HK-2 (cell line): ENCODE results near the gene NHSL1.

Experiments
- DNase-seq: peaks from one replicate; pipeline ENCODE4 v3.0.0-alpha.2; 2018; ENCODE audit not compliant: unreplicated experiment

Gene NHSL1

DNA sequence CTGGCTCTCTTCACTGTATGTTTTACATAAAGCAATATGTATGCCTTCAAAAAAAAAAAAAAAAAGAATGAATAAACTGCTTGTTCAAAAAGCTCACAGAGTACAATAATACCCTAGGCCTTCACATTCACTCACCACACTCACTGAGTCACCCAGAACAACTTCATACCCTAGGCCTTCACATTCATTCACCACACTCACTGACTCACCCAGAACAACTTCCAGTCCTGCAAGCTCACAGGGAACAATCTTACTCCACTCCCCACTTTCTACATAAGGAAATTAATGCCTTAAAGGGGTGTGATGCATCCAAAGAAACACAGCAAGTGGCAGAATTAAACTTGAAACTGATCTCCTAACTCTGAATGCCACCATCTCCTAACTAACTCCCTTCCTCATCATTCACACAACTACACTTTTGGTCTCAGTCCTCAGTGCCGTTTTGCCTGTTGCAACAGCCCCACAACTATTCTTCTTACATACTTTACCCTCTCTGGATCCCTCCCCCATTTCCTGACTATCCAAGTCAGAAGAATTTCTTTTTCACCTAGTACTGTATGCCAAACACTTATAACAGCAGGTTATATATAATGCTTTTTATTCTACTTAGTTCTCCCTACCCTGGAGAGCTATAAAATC lies 34.2 kb downstream of the NHSL1 start:
- DNase-seq, result peak; percentile 44

GRCh38 chr6:138464085-138464484 lies 35.2 kb downstream of the NHSL1 start:
- DNase-seq, result no peak

DNA sequence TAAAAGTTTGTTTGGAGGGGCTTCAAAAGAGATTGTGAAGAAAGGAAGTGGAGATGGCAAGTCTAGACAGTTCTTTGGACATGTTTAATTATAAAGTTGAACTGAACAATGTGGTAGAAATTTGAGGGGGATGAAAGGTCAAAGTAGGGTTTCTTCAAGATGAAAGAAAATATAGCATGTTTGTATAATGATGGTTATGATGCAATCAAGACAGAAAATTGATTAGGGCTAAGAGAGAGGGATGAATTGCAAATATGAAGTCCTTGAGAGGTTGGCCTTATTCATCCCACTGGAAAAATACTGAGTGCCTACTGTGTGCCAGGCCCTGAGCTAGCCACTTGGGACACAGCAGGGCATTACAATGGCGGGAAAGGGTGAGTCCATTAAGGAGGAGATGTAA lies 37.6 kb downstream of the NHSL1 start:
- no peak for DNase-seq

- DNase-seq, result no peak
These were observed 42.9 kb downstream of the NHSL1 start for GRCh38 chr6:138456401-138456790.

GRCh38 chr6:138455746-138456400 lies 43.4 kb downstream of the NHSL1 start:
- DNase-seq, result no peak

- DNase-seq, result no peak
These were observed 44.1 kb downstream of the NHSL1 start for GRCh38 chr6:138454981-138455706.

DNA sequence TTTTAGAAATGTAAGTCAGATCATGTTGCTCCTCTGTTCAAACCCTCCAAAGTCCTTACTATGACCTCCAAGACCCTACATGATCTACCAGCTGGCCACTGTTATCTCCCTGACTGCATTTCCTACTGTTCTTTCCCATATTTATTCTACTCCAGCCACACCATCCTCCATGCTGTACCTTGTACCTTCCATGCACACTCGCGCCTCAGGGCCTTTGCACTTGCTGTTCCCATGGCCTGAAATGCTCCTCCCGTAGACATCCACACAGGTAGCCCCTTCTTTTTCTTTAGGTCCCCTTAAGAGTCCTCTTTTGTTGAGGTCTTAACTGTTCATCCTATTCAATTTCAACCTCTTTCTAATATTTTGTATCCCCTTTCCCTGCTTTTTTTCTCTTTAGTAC lies 48.3 kb downstream of the NHSL1 start:
- no peak for DNase-seq

DNA sequence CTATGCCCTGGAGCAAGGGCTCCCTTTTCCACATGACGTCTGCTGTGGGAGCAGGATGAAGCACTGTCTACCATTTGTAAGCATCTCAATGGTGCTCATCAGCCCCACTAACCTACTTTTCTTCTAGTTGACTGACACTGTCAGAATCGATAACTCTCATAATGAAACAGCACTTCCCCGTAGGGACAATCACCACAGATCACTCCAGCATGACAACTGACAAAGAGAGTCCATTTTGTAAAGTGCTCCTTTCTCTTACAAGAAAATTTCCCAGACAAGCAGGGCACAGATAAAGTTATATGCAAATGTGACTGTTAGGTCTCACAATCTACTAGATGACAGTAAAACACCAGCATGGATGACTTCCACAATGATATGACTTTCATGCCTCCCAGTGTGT lies 48.8 kb downstream of the NHSL1 start:
- DNase-seq, result no peak

GRCh38 chr6:138446821-138447220 lies 52.5 kb downstream of the NHSL1 start:
- DNase-seq, result no peak

DNA sequence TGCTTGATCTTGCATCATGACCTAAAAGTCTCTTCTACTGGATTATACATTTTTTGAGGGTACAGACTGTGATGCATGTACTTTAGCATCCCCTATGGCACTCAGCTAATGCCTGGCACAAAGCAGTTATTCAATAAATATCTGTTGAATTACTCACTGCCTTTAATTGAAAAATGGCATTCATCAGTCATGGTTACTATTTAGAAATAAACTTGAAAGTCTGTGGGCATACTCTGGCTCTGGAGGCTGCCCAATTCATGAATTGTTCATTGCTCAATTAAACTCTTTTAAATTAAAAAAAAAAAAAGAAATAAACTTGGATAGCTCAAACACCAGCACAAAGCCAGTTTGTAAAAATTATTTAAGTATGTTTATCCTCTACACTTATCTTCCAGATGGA lies 55.3 kb downstream of the NHSL1 start:
- no peak for DNase-seq

- no peak for DNase-seq
These were observed 56.6 kb downstream of the NHSL1 start for GRCh38 chr6:138442663-138443062.

- no peak for DNase-seq
These were observed 57.3 kb downstream of the NHSL1 start for GRCh38 chr6:138441965-138442364.

DNA sequence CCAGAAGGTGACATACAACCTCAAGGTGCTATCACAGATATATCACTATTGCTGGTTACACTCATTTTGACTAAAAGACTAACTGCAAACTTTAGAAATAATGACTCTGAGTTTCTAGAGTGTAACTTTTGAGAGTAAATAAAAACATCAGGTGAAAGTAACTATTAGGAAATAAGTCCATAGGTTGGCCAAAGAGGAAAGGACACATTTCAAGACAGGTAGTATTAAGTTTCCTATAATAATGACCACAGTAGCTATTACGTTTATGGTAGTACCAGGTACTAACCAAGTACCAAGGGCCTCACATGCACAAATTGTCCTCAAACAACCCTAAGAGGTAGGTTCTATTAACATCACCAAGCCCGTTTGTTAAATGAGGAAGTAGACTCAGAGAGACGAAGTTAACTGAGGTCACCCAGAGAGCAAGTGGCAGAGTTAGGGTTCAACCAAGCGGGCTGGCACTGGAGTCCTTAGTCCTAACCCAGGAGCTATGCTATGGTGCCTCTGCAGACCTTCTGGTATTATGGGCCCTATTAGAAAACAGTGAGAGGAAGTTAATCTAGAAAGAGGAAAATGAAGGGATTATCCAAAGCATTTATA lies 58.4 kb downstream of the NHSL1 start:
- DNase-seq, result no peak

GRCh38 chr6:138440296-138440695 lies 59.0 kb downstream of the NHSL1 start:
- DNase-seq, result no peak

DNA sequence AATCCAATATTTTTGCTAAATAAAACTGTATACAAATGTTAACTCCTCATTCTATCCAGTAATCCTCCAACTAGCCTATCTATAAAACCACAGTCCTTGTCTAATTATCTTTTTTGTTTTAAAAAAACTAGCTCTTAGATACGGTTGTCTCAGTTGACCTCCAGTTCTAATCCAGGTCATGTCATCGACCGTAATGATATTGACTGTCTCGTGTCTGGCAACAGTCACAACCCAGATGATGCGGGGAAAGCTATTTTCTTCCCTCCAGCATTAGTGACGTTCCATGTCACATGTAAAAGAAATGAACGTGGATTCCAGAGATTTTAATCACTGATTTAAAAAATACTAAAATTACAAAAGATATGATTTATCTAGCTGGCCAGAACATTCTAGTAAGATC lies 59.7 kb downstream of the NHSL1 start:
- no peak for DNase-seq

GRCh38 chr6:138434925-138435324 lies 64.4 kb downstream of the NHSL1 start:
- DNase-seq, result no peak

DNA sequence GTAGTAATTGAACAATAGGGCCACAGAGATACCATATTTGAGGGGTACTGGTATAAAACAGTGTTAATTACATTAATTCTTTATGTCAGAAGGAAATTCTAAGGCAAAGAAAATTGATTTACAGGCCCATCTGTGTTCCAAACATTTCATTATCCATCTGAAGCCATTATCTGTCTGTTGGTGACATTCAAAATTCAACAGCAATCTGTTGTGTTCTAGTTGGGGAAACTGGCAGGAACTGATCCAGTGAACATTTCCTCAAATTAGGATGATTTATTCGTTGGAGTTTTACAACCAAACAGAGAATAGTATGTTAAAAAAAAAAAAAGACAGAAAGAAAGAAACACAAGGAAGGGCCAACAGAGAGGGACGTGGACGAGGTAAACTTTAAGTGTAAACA lies 65.2 kb downstream of the NHSL1 start:
- DNase-seq, result no peak

DNA sequence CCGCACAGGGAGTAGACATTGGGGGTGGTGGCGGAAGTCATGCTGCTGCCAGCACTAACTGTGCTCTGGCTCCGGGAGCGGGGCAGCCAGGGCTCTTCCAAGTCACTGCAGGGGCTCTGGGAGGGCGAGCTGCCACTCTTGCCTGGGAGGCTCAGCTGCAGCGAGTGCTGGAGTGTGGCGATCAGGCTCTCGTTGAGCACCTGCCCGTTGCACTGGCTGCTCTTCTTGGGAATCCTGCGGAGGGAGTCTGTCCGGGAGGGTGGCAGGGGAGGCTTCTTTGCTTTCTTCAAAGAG lies 67.3 kb downstream of the NHSL1 start:
- DNase-seq, result no peak

- no peak for DNase-seq
These were observed 67.8 kb downstream of the NHSL1 start for GRCh38 chr6:138431256-138432062.

DNA sequence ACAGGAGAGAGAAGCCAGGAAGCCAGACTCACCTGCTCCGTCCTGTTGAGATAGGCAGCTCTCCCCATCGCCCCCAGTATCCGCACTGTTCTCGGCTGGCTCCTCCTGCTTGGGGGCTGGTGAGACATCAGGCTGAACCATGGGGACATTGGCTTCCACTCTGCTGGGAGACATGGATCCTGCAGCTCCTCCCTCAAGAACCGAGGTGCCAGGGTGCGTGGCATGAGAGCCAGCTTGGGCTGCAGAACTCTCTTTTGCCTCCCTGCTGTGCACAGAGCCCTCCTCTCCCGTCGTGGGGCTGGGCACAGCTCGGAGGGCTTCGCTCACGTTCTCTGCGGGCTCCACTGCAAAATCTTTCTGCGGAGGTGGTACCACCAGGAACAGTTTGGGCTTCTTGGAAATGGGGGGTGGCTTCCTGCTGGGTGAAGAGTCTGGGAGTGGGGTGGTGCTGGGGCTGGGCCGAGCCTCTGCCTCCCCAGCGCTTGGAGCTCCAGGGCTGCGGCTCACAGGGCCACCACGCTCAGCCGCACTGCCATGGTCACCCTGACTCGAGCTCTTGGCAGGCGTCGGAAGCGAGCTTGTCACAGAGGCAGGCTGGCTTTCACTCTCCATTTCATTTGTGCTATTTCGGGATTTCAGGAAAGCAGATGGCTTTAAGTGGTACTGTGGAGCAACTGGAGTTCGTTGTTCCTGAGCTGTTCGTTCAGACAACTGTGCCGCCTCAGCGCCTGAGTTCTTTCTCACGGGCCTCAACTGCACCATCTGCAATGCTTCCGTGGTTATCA lies 68.7 kb downstream of the NHSL1 start:
- no peak for DNase-seq

- no peak for DNase-seq
These were observed 69.5 kb downstream of the NHSL1 start for GRCh38 chr6:138429761-138430160.
